Nephron (organoid): ENCODE data around the gene KRTAP5-1.
A peak's percentile ranks its signal among the peaks of the same experiment; 100 is the strongest.
"Not testable (repeated sequence)": the region's sequence is repeated elsewhere in the genome, so short reads cannot be mapped to it uniquely, and the experiment has no call there.

Experiments
- H3K27ac Mint-ChIP-seq, 3 experiments: 2 replicates each; pipeline ENCODE4 v1.8.0; 2020; ENCODE audit warnings: mixed read lengths in 3 of 3, mild to moderate bottlenecking in 2 of 3, moderate library complexity in 1 of 3
- H3K27me3 Mint-ChIP-seq: 2 replicates; pipeline ENCODE4 v1.8.0; 2021; ENCODE audit warnings: low read depth, mild to moderate bottlenecking, moderate library complexity, mixed read lengths
- H3K36me3 Mint-ChIP-seq: 2 replicates; pipeline ENCODE4 v1.8.0; 2020; ENCODE audit warnings: low read depth, mixed read lengths
- H3K4me1 Mint-ChIP-seq: 2 replicates; pipeline ENCODE4 v1.8.0; 2020; ENCODE audit warnings: mixed read lengths
- H3K4me3 Mint-ChIP-seq, 3 experiments: 2 replicates each; pipeline ENCODE4 v1.8.0; 2020; ENCODE audit warnings: mild to moderate bottlenecking in 3 of 3, mixed read lengths in 3 of 3, moderate library complexity in 2 of 3
- H3K9me3 Mint-ChIP-seq: 2 replicates; pipeline ENCODE4 v1.8.0; 2020; ENCODE audit warnings: mixed read lengths
- TF ChIP-seq, protein P1 (sequence below), 3 experiments: fragments of 200-600 bp; sonication (generic); IDR thresholded peaks; one replicate each; pipeline ENCODE4 v1.5.0; 2021; ENCODE audit warnings: antibody characterized with exemption in 3 of 3; ENCODE audit not compliant: unreplicated experiment in 3 of 3

KRTAP5-1 gene

DNA sequence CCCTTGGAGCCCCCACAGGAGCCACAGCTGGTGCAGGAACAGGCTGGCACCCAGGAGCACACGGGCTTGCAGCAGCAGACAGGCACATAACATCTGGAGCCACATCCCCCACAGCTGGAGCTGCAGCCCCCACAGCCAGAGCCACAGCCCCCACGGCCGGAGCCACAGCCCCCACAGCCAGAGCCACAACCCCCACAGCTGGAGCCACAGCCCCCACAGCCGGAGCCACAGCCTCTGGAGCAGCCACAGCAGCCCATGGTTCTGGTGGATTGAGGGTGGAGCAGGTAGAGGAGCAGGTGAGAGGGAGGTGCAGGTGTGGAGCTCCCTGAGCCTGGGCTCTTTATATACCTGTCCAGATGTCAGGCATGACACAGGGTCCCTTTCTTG, 12.9 kb upstream of the KRTAP5-1 start, which contains the start of gene KRTAP5-2:
KRTAP5-2 (minus strand) TSS at position 301 of the 387 bp plus-strand sequence; CDS start at position 257, 44 bp downstream.
- Mint-ChIP-seq H3K36me3 (no peaks in the 10 kb centered on the region), H3K27me3 (peaks cover 81% of the 10 kb centered on the region), H3K9me3 (peaks cover 10% of the 10 kb centered on the region), H3K4me3 (no peak within 1 kb of the TSS), H3K27ac (no peak within 1 kb of the TSS), H3K4me1 (peaks cover 12% of the 10 kb centered on the region)
- TF ChIP-seq, protein P1, sequence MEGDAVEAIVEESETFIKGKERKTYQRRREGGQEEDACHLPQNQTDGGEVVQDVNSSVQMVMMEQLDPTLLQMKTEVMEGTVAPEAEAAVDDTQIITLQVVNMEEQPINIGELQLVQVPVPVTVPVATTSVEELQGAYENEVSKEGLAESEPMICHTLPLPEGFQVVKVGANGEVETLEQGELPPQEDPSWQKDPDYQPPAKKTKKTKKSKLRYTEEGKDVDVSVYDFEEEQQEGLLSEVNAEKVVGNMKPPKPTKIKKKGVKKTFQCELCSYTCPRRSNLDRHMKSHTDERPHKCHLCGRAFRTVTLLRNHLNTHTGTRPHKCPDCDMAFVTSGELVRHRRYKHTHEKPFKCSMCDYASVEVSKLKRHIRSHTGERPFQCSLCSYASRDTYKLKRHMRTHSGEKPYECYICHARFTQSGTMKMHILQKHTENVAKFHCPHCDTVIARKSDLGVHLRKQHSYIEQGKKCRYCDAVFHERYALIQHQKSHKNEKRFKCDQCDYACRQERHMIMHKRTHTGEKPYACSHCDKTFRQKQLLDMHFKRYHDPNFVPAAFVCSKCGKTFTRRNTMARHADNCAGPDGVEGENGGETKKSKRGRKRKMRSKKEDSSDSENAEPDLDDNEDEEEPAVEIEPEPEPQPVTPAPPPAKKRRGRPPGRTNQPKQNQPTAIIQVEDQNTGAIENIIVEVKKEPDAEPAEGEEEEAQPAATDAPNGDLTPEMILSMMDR (IDR thresholded peaks at IDR 0.05; ENCODE audit: unreplicated experiment in 3 of 3) = no peak

DNA sequence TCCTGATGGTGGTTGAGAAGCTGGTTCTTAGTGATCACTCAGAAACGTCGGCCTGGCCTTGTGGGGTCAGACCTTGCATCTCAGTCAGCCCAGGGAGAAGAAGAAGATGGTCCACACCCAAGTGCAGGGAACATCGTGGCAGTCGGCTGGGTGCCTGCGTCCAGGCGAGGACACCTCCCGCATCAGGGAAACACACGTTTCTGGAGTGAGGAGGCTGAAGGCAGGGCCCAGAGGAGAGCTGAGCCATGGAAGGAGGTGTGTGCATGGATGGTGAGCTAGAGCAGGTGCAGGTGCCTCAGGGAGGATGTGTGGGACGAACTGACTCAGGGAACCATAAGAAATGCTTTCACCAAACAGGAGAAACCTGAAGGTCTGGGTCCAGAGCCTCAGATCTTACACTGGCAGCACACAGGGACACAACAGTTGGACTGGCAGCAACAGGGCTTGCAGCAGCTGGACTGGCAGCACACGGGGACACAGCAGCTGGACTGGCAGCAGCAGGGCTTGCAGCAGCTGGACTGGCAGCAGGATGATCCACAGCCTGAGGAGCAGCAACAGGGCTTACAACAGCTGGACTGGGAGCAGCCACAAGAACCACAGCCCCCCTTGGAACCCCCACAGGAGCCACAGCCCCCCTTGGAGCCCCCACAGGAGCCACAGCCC, 12.4 kb upstream of the KRTAP5-1 start:
- H3K36me3 Mint-ChIP-seq = no peaks in the 10 kb centered on the region

DNA sequence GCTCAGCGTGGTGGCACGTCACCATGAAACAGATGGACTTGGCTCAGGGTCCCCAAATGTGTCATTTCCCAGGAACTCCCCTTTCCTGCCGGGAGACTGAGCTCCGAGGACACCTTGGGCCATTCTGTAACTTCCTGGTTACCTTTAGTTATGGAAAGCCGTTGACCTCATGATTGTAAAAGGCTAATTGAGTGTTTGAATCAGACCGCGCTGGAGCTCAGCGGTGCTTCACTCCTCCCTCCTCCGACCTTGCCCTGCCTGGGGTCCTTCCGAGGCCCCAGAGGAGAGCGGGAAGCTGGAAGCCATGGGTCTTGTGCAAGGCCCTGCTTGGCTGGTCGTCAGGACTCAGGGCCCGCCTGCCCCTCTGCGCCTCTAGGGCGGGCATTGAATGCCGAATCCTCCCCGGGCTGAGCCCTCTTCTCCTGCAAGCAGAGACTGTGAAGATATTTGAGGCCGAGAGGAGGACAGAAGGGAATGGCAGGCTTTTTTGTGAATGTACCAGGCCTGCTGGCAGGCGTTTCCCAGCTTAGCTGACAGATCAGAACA, 11.6 kb upstream of the KRTAP5-1 start:
- not testable (repeated sequence) for H3K27ac Mint-ChIP-seq, H3K4me3 Mint-ChIP-seq

More for the DNA sequence above, 12.4 kb upstream of the KRTAP5-1 start:
- Mint-ChIP-seq H3K4me3 (no peak overlapping the region), H3K27ac (no peak overlapping the region), H3K4me1 (peaks cover 12% of the 10 kb centered on the region), H3K9me3 (peaks cover 9% of the 10 kb centered on the region), H3K27me3 (peaks cover 84% of the 10 kb centered on the region)
- TF ChIP-seq, protein P1 (IDR thresholded peaks at IDR 0.05; ENCODE audit: unreplicated experiment in 3 of 3) = no peak

DNA sequence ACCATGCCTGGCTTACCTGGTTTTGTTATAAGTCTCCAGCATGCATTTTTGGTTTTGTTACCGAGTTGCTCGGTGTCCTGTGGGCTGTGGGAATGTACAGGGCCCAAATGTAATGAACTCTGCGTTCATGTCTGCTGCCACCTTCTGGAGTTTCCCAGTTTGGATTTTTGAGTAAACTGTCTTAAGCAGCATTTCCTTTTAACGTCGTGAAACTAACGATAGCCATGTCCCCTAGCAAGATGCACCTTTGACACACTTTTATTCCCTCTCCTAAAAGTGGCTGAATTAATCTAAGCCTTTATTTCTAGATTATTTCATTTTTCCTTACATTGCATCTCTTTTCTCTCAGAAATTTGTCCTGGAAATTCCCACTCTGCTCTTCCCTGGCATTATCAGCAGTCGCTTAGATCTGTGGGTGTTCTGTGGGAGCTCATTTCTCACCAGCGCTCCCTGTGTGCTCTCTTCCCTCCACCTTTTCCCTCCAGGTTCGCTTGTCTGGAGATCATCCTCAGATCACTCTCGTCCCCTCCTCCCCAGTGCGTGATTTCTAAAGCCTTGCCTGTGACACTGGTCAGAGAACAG, 11.0 kb upstream of the KRTAP5-1 start:
- not testable (repeated sequence) for H3K36me3 Mint-ChIP-seq, H3K9me3 Mint-ChIP-seq, H3K27ac Mint-ChIP-seq, H3K4me3 Mint-ChIP-seq
- H3K27me3 Mint-ChIP-seq = peaks cover 79% of the 10 kb centered on the region
- peaks cover 12% of the 10 kb centered on the region for H3K4me1 Mint-ChIP-seq

More for the DNA sequence above, 11.6 kb upstream of the KRTAP5-1 start:
- H3K4me1 Mint-ChIP-seq = peaks cover 12% of the 10 kb centered on the region
- H3K9me3 Mint-ChIP-seq, H3K36me3 Mint-ChIP-seq: not testable (repeated sequence)
- peaks cover 84% of the 10 kb centered on the region for H3K27me3 Mint-ChIP-seq

DNA sequence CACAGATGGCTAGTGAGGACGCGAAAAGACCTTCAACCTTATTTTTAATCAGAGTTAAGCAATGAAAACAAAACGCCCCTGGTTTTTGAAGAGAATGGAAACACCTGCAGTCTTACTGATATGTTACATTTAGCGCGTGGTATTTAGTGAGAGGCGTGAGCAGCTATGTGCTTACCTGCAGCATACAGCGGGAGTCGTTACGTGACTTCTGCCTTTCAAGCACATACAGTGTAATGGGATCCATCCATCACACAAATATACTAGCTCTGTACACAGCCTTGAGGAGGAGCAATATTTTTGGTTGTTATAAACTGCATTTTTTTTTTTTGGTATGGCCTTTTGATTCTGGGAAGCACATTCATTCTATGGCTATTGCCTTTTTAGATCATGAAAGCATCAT, 7.5 kb upstream of the KRTAP5-1 start:
- Mint-ChIP-seq H3K4me3 (no peak overlapping the region), H3K9me3 (no peaks in the 10 kb centered on the region), H3K27ac (no peak overlapping the region), H3K4me1 (peaks cover 17% of the 10 kb centered on the region), H3K36me3 (no peaks in the 10 kb centered on the region), H3K27me3 (peaks cover 83% of the 10 kb centered on the region)
- TF ChIP-seq, protein P1 (IDR thresholded peaks at IDR 0.05; ENCODE audit: unreplicated experiment in 3 of 3) = no peak

DNA sequence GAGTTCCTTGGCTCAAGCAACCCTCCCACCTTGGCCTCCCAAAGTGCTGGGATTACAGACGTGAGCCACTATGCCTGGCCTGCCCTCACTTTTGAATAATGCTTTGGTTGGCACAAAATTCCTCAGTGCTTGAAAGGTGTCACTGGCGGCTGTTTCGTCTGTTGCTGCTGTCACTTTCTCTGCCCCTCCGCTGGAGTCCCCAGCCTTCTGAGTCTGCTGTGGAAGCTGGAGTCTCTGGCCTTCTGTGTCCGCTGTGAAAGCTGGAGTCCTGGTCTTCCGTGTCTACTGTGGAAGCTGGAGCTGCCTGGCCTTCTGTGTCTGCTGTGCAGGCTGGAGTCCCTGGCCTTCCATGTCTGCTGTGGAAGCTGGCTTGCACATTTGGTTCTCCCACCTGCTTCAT, 4.9 kb upstream of the KRTAP5-1 start:
- Mint-ChIP-seq H3K36me3 (no peaks in the 10 kb centered on the region), H3K4me3 (no peak overlapping the region)
- TF ChIP-seq, protein P1 (IDR thresholded peaks at IDR 0.05; ENCODE audit: unreplicated experiment in 3 of 3) = no peak

DNA sequence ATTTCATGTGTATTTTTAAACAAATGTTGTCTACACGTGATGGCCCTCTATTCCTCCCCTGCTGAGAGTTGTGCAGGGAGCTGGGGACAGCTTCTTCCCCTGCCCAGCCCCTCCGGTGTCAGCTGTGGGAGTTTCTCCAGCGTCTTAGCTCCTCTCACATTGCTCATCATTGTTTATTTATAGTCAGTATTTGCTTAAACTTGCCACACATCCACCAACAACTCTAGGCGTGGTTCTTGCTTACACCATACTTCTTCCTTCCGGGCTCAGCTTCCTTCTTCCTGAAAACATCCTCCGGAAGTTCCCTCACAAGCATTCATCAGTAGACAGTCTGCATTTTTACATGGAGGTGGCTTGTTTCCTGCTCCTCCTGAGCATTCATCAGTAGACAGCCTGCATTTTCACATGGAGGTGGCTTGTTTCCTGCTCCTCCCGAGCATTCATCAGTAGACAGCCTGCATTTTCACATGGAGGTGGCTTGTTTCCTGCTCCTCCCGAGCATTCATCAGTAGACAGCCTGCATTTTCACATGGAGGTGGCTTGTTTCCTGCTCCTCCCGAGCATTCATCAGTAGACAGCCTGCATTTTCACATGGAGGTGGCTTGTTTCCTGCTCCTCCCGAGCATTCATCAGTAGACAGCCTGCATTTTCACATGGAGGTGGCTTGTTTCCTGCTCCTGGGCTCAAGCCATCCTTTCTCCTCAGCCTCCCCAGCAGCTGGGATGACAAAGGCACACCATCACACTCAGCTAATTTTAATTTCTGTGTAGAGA, 4.3 kb upstream of the KRTAP5-1 start:
- peaks cover 67% of the 10 kb centered on the region for H3K27me3 Mint-ChIP-seq
- H3K4me1 Mint-ChIP-seq, H3K36me3 Mint-ChIP-seq, H3K9me3 Mint-ChIP-seq: not testable (repeated sequence)
- peak overlapping the region in 2 of 3 experiments; percentile 5 to 19 for H3K4me3 Mint-ChIP-seq
- peak overlapping the region; percentile 11 to 30 (median 12) for H3K27ac Mint-ChIP-seq

More for the DNA sequence above, 4.9 kb upstream of the KRTAP5-1 start:
- Mint-ChIP-seq H3K4me1 (peaks cover 6% of the 10 kb centered on the region), H3K27me3 (peaks cover 71% of the 10 kb centered on the region), H3K27ac (no peak overlapping the region), H3K9me3 (no peaks in the 10 kb centered on the region)
